HepG2 (cell line): ENCODE data around the gene DDX46.

Source experiments
- FOXA3 ChIP-seq: IDR thresholded peaks from 2 replicates; pipeline ENCODE4 v1.6.1; 2016; ENCODE audit warnings: missing genetic modification reagents, missing compliant biosample characterization
- GABPB1 ChIP-seq: IDR thresholded peaks from 2 replicates; pipeline ENCODE4 v1.6.1; 2016; ENCODE audit warnings: mild to moderate bottlenecking, missing genetic modification reagents, moderate library complexity, missing compliant biosample characterization
- MXI1 ChIP-seq: IDR thresholded peaks from 3 replicates; pipeline ENCODE4 v1.6.1; 2012; ENCODE audit warnings: low read depth, low read length, inconsistent platforms, borderline replicate concordance
- NFIC ChIP-seq: IDR thresholded peaks from 2 replicates; pipeline ENCODE4 v1.6.1; 2012; ENCODE audit warnings: mild to moderate bottlenecking, low read length, inconsistent platforms
- NPAS2 ChIP-seq: sonication (generic); formaldehyde crosslinking; IDR thresholded peaks from 2 replicates; pipeline ENCODE4 v1.8.0; 2022; ENCODE audit warnings: mild to moderate bottlenecking, missing genetic modification reagents, borderline replicate concordance
- RAD21 ChIP-seq: fragments of 450-650 bp; formaldehyde crosslinking; IDR thresholded peaks from 2 replicates; pipeline ENCODE4 v1.5.0; 2020; ENCODE audit warnings: mild to moderate bottlenecking
- SAFB2 ChIP-seq: sonication (generic); formaldehyde crosslinking; IDR thresholded peaks from 2 replicates; pipeline ENCODE4 v1.5.1; 2020; ENCODE audit warnings: missing genetic modification reagents, low read depth, mild to moderate bottlenecking, borderline replicate concordance

DNA sequence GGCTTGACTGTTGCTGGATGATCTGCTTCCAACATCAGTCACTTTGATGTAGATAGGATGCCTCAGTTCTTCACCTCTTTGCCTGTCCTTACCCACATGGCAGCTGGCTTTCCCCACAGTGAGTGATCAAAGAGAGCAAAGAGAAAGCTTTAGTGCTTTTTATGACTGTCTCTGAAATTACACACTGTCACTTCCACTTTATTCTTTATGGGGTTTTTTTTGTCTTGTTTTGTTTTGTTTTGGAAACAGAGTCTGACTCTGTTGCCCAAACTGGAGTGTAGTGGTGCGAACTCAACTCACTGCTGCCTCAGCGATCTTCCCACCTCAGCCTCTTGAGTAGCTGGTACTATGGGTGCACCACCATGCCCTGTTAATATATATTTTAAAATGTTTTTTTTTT lies 54.8 kb downstream of the DDX46 start:
- no peak for TF ChIP-seq RAD21
- TF ChIP-seq NFIC, result no peak
- TF ChIP-seq NPAS2 (CRISPR knock-in tag), result no peak
- no peak for TF ChIP-seq FOXA3 (CRISPR knock-in tag)
- no peak for TF ChIP-seq SAFB2 (CRISPR knock-in tag)
- no peak for TF ChIP-seq GABPB1
- no peak for TF ChIP-seq MXI1
